ENCODE measurements around the gene NT5DC3. TPM values are rescaled to one million over a fixed set of nuclear protein-coding genes. Genes with fewer than 3 reads are reported as not detected.

Gene NT5DC3
- total and polyA plus RNA-seq, 2 experiments from 2014 or later: 2.8 to 6.3 TPM

GRCh38 chr12:103725398-103725797 is 115.6 kb downstream of the NT5DC3 start:
- 92% methylated on average over 8 of the region's 8 CpGs for WGBS (ENCODE audit: low lambda C conversion rate, missing lambda C conversion rate)
- H3K36me3 ChIP-seq (replicated peaks; ENCODE audit: insufficient read depth, low read depth): no peaks in the 10 kb centered on the region
- no peaks in the 10 kb centered on the region for H3K9me2 ChIP-seq (replicated peaks; ENCODE audit: insufficient read depth)
- no peak overlapping the region for H3K4me2 ChIP-seq
- H3K27ac ChIP-seq: no peak overlapping the region
- no peak for TF ChIP-seq CTCF (IDR thresholded peaks at IDR 0.05; ENCODE audit: poor library complexity)
- no peak for TF ChIP-seq EZH2phosphoT487 (IDR thresholded peaks at IDR 0.05; ENCODE audit: low read depth, severe bottlenecking, unreplicated experiment)
- TF ChIP-seq EZH2 (IDR thresholded peaks at IDR 0.05; ENCODE audit: borderline replicate concordance): no peak
- no peaks in the 10 kb centered on the region for H3K9me3 ChIP-seq (ENCODE audit: low read depth)
- H4K20me1 ChIP-seq (ENCODE audit: insufficient read depth, poor library complexity, severe bottlenecking): no peaks in the 10 kb centered on the region
- no peak overlapping the region for H2AFZ ChIP-seq
- H3K4me1 ChIP-seq (ENCODE audit: insufficient read depth): no peaks in the 10 kb centered on the region
- no peaks in the 10 kb centered on the region for H3K27me3 ChIP-seq
- H3K4me3 ChIP-seq: no peak overlapping the region
- no peaks in the 10 kb centered on the region for H3K79me2 ChIP-seq
- DNase-seq (ENCODE audit: low spot score): no peak

Other genes starting within 250 kb of the NT5DC3 start
- 1,226 and 1,309 TPM in 2 replicates for gene HSP90B1, start 89.2 kb upstream of the NT5DC3 start, total RNA-seq
- 1,289 and 1,449 TPM in 2 replicates for gene HSP90B1, start 89.2 kb upstream of the NT5DC3 start, polyA plus RNA-seq
- 47.9 and 50.1 TPM in 2 replicates for gene TDG, start 124.6 kb upstream of the NT5DC3 start, total RNA-seq
- 27.9 and 36.4 TPM in 2 replicates for gene TDG, start 124.6 kb upstream of the NT5DC3 start, polyA plus RNA-seq
- gene GLT8D2, start 209.0 kb upstream of the NT5DC3 start, total RNA-seq: 24.8 and 30.8 TPM in 2 replicates
- gene GLT8D2, start 209.0 kb upstream of the NT5DC3 start, polyA plus RNA-seq: 24.4 and 29.2 TPM in 2 replicates
- 14.7 and 15.1 TPM in 2 replicates for gene HCFC2, start 223.3 kb upstream of the NT5DC3 start, total RNA-seq
- 7.5 and 9.7 TPM in 2 replicates for gene HCFC2, start 223.3 kb upstream of the NT5DC3 start, polyA plus RNA-seq

Data from hepatocyte (in vitro differentiated cells).